HEK293 (cell line): Measurements from ENCODE around the gene SPATA24.

Source experiments
- FEZF1 ChIP-seq: fragments of 450-650 bp; formaldehyde crosslinking; IDR thresholded peaks from 2 replicates; pipeline ENCODE4 v1.5.1; 2016; ENCODE audit warnings: missing biosample characterization, missing genetic modification characterization
- MEIS1 ChIP-seq: sonication (generic); formaldehyde crosslinking; IDR thresholded peaks from 2 replicates; pipeline ENCODE4 v1.8.1; 2022; ENCODE audit warnings: missing genetic modification reagents, mild to moderate bottlenecking, borderline replicate concordance
- MYNN ChIP-seq: fragments of 450-650 bp; formaldehyde crosslinking; IDR thresholded peaks from 2 replicates; pipeline ENCODE4 v1.5.1; 2016; ENCODE audit warnings: missing biosample characterization, missing genetic modification characterization, borderline replicate concordance
- RBAK ChIP-seq: fragments of 450-650 bp; formaldehyde crosslinking; IDR thresholded peaks from 2 replicates; pipeline ENCODE4 v1.5.1; 2016; ENCODE audit warnings: missing biosample characterization, missing genetic modification characterization
- SP3 ChIP-seq: fragments of 450-650 bp; formaldehyde crosslinking; IDR thresholded peaks from 2 replicates; pipeline ENCODE4 v1.5.1; 2016; ENCODE audit warnings: missing biosample characterization, missing genetic modification characterization
- ZBTB7A ChIP-seq: fragments of 450-650 bp; formaldehyde crosslinking; IDR thresholded peaks from 2 replicates; pipeline ENCODE4 v1.5.1; 2016; ENCODE audit warnings: low read depth, missing biosample characterization, missing genetic modification characterization
- ZNF121 ChIP-seq: fragments of 450-650 bp; formaldehyde crosslinking; IDR thresholded peaks from 2 replicates; pipeline ENCODE4 v1.5.1; 2016; ENCODE audit warnings: missing biosample characterization, missing genetic modification characterization
- ZNF138 ChIP-seq: fragments of 450-650 bp; formaldehyde crosslinking; IDR thresholded peaks from 2 replicates; pipeline ENCODE4 v1.5.1; 2016; ENCODE audit warnings: missing biosample characterization, missing genetic modification characterization, borderline replicate concordance
- ZNF311 ChIP-seq: fragments of 450-650 bp; formaldehyde crosslinking; IDR thresholded peaks from 2 replicates; pipeline ENCODE4 v1.5.1; 2017; ENCODE audit warnings: missing biosample characterization, missing genetic modification characterization, borderline replicate concordance
- ZNF677 ChIP-seq: fragments of 450-650 bp; IDR thresholded peaks from 2 replicates; pipeline ENCODE4 v1.5.0; 2018; ENCODE audit warnings: missing biosample characterization, mild to moderate bottlenecking, missing genetic modification characterization, moderate library complexity
- ZNF747 ChIP-seq: fragments of 450-650 bp; formaldehyde crosslinking; IDR thresholded peaks from 2 replicates; pipeline ENCODE4 v1.5.1; 2016; ENCODE audit warnings: missing biosample characterization, missing genetic modification characterization
- ZNF768 ChIP-seq: fragments of 450-650 bp; formaldehyde crosslinking; IDR thresholded peaks from 2 replicates; pipeline ENCODE4 v1.5.1; 2018; ENCODE audit warnings: missing biosample characterization, mild to moderate bottlenecking, missing genetic modification characterization
- TF ChIP-seq, protein P1 (sequence below): fragments of 450-650 bp; formaldehyde crosslinking; IDR thresholded peaks from 2 replicates; pipeline ENCODE4 v1.5.1; 2016; ENCODE audit warnings: missing biosample characterization, missing genetic modification characterization

DNA sequence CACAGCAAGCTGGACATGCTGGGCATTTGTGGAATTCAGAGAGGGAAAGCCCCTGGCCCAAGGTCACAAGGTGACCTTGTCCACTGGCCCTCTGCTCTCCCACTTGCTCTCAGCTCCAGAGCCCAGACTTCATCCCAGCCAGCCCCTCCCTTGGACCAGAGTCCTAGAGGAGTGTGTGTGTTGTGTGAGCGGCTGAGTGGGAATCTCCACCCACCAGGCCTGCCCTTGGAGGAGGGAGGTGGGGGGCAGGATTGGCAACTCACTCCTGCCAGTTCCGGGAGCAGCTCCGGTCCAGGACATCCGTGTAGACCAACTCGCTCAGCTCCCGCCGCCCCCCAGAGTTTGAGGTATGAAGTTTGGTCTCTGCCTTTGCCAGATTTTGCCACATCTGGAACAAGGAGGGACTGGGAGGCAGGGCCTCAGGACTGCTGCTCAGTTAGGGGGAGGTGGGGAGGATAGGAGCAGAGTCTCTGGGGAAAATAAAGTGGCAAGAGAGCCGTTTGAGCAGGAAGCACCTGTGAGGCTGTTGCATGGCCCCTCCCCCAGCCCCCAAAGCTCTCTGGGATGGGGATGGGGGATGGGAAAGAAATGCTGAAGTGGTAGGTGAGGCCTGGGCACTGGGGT lies 15.6 kb downstream of the SPATA24 start:
- TF ChIP-seq ZNF138 (no peak), RBAK (no peak), ZNF311 (tag by site-specific recombination) (no peak), ZNF677 (tag by site-specific recombination) (no peak), ZNF121 (tag by site-specific recombination) (no peak), MEIS1 (CRISPR knock-in tag) (no peak), SP3 (no peak; the same call in none of the 2 replicates), ZBTB7A (tag by site-specific recombination) (no peak), FEZF1 (no peak), ZNF747 (tag by site-specific recombination) (no peak), ZNF768 (tag by site-specific recombination) (no peak), MYNN (tag by site-specific recombination) (no peak)
- TF ChIP-seq, protein P1, sequence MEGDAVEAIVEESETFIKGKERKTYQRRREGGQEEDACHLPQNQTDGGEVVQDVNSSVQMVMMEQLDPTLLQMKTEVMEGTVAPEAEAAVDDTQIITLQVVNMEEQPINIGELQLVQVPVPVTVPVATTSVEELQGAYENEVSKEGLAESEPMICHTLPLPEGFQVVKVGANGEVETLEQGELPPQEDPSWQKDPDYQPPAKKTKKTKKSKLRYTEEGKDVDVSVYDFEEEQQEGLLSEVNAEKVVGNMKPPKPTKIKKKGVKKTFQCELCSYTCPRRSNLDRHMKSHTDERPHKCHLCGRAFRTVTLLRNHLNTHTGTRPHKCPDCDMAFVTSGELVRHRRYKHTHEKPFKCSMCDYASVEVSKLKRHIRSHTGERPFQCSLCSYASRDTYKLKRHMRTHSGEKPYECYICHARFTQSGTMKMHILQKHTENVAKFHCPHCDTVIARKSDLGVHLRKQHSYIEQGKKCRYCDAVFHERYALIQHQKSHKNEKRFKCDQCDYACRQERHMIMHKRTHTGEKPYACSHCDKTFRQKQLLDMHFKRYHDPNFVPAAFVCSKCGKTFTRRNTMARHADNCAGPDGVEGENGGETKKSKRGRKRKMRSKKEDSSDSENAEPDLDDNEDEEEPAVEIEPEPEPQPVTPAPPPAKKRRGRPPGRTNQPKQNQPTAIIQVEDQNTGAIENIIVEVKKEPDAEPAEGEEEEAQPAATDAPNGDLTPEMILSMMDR, result no peak
